Endothelial cell of umbilical vein (primary cell): ENCODE measurements around the gene COL15A1. TPM values are rescaled to one million over a fixed set of nuclear protein-coding genes. Genes with fewer than 3 reads are reported as not detected.

Experiments used
- BruUV-seq: library from RNA; stranded (reverse); fragments of 400-500 nt; replicated peaks from 2 replicates; lab custom pipeline; 2021; lab: Mats Ljungman, UMichigan
- CTCF ChIA-PET: fragments of 300-600, 350-600 bp; sonication (Branson Sonifier 250); formaldehyde crosslinking; loops from one replicate; lab custom pipeline; 2021; ENCODE audit warnings: antibody characterized with exemption, inconsistent platforms; lab: Charles Lee
- POLR2A ChIA-PET: fragments of 300-600, 350-600 bp; sonication (Branson Sonifier 250); formaldehyde crosslinking; loops from one replicate; lab custom pipeline; 2021; ENCODE audit warnings: antibody characterized with exemption, inconsistent platforms; lab: Charles Lee
- DNase-seq: peaks from one replicate; pipeline ENCODE4 v3.0.0-alpha.2; 2011; ENCODE audit warnings: low read depth, low spot score
- FAIRE-seq: peaks from 2 replicates; lab custom pipeline; 2011; peaks lifted over from hg19 to GRCh38; lab: Jason Lieb, UNC
- H2AFZ ChIP-seq: 2 replicates; pipeline ENCODE4 v1.6.0; 2012; ENCODE audit warnings: low read depth, low read length, control low read depth, inconsistent platforms
- H3K27ac ChIP-seq: 2 replicates; pipeline ENCODE4 v1.5.1; 2011; ENCODE audit warnings: low read depth, mild to moderate bottlenecking, control low read depth, low read length, moderate library complexity; ENCODE audit not compliant: insufficient read depth
- H3K27me3 ChIP-seq, 2 experiments: 2 replicates each; pipeline versions ENCODE4 v1.6.0 to v1.6.1; 2011; ENCODE audit warnings: low read length in 2 of 2, mixed read lengths in 1 of 2; ENCODE audit not compliant: control insufficient read depth in 2 of 2, insufficient read depth in 2 of 2
- H3K36me3 ChIP-seq, 2 experiments: 2 replicates in 1 of 2; 3 replicates in 1 of 2; pipeline ENCODE4 v1.5.1; 2011; ENCODE audit warnings: low read length in 2 of 2, mild to moderate bottlenecking in 1 of 2, moderate library complexity in 1 of 2; ENCODE audit not compliant: control insufficient read depth in 2 of 2, insufficient read depth in 2 of 2; ENCODE audit errors: extremely low read depth in 1 of 2
- H3K4me1 ChIP-seq: 3 replicates; pipeline ENCODE4 v1.5.1; 2011; ENCODE audit warnings: mild to moderate bottlenecking, low read length; ENCODE audit not compliant: control insufficient read depth, insufficient read depth; ENCODE audit errors: extremely low read depth
- H3K4me2 ChIP-seq: 2 replicates; pipeline ENCODE4 v1.6.1; 2011; ENCODE audit warnings: low read length, control low read depth, mixed read lengths; ENCODE audit not compliant: insufficient read depth
- H3K4me3 ChIP-seq, 3 experiments: fragments of 200-600 bp in 1 of 3; sonication (generic), shearing (Covaris generic) in 1 of 3; replicated peaks in 1 of 3; 2 replicates each; pipeline ENCODE4 v1.5.1; 2011 to 2016; ENCODE audit warnings: control low read depth in 3 of 3, low read length in 3 of 3, mild to moderate bottlenecking in 2 of 3, inconsistent platforms in 1 of 3, low read depth in 1 of 3, moderate library complexity in 1 of 3; ENCODE audit not compliant: insufficient read depth in 1 of 3
- H3K79me2 ChIP-seq: 2 replicates; pipeline ENCODE4 v1.6.0; 2012; ENCODE audit warnings: low read length, inconsistent platforms; ENCODE audit not compliant: control insufficient read depth, insufficient read depth
- H3K9ac ChIP-seq: replicated peaks from 2 replicates; pipeline ENCODE3; 2011; ENCODE audit warnings: low read length, control low read depth; ENCODE audit not compliant: insufficient read depth; ENCODE audit errors: extremely low read depth
- H3K9me1 ChIP-seq: replicated peaks from 3 replicates; pipeline ENCODE4 v1.6.0; 2011; ENCODE audit warnings: mild to moderate bottlenecking, low read length; ENCODE audit not compliant: control insufficient read depth, insufficient read depth; ENCODE audit errors: extremely low read depth
- H3K9me3 ChIP-seq: replicated peaks from 2 replicates; pipeline ENCODE4 v1.5.1; 2012; ENCODE audit warnings: low read length, inconsistent platforms; ENCODE audit not compliant: control insufficient read depth, insufficient read depth
- H4K20me1 ChIP-seq: replicated peaks from 2 replicates; pipeline ENCODE3; 2011; ENCODE audit warnings: mild to moderate bottlenecking, low read length; ENCODE audit not compliant: control insufficient read depth, insufficient read depth; ENCODE audit errors: extremely low read depth
- CTCF ChIP-seq, 2 donors: IDR thresholded peaks; 1 replicate in 1 of 2; 2 replicates in 1 of 2; pipeline ENCODE4 v1.5.1; 2011; ENCODE audit warnings: low read length in 2 of 2, mild to moderate bottlenecking in 2 of 2, moderate library complexity in 2 of 2, control low read depth in 1 of 2, inconsistent platforms in 1 of 2, low read depth in 1 of 2; ENCODE audit not compliant: insufficient read depth in 1 of 2; ENCODE audit errors: extremely low read depth in 1 of 2
- EZH2 ChIP-seq: IDR thresholded peaks from 2 replicates; pipeline ENCODE4 v1.6.1; 2012; ENCODE audit warnings: borderline replicate concordance, low read depth, mild to moderate bottlenecking, moderate library complexity, low read length, inconsistent platforms; ENCODE audit not compliant: severe bottlenecking
- FOS ChIP-seq: IDR thresholded peaks from 2 replicates; pipeline ENCODE4 v1.6.1; 2011; ENCODE audit warnings: mild to moderate bottlenecking, low read length, moderate library complexity, borderline replicate concordance; ENCODE audit not compliant: insufficient read depth
- GATA2 ChIP-seq: IDR thresholded peaks from 2 replicates; pipeline ENCODE4 v1.7.0; 2011; ENCODE audit warnings: low read depth, mild to moderate bottlenecking, moderate library complexity, mixed read lengths, low read length; ENCODE audit not compliant: insufficient read length, insufficient read depth
- JUN ChIP-seq: IDR thresholded peaks from 2 replicates; pipeline ENCODE4 v1.6.1; 2011; ENCODE audit warnings: borderline replicate concordance, low read depth; ENCODE audit not compliant: insufficient read length, insufficient read depth
- MAX ChIP-seq: IDR thresholded peaks from 2 replicates; pipeline ENCODE4 v1.6.1; 2011; ENCODE audit not compliant: insufficient read depth, insufficient read length
- MYC ChIP-seq: IDR thresholded peaks from one replicate; pipeline ENCODE4 v1.6.1; 2011; ENCODE audit warnings: mild to moderate bottlenecking, low read depth, low read length
- POLR2A ChIP-seq: IDR thresholded peaks from 2 replicates; pipeline ENCODE4 v1.6.1; 2012; ENCODE audit warnings: low read depth, mild to moderate bottlenecking, control low read depth, low read length
- POLR2AphosphoS5 ChIP-seq: IDR thresholded peaks from 2 replicates; pipeline ENCODE4 v1.6.1; 2012; ENCODE audit warnings: low read depth, mild to moderate bottlenecking, control low read depth, low read length, moderate library complexity; ENCODE audit not compliant: insufficient read depth
- dilution Hi-C: fragments of 300-500 bp; cut with MboI; formaldehyde crosslinking; loops from one replicate; pipeline ENCODE4 v1.15.0; 2019; ENCODE audit warnings: low sequenced_read_pairs; ENCODE audit not compliant: extremely low pct_ligation_motif_present
- intact Hi-C: fragments of 100-400 bp; cut with micrococcal nuclease; formaldehyde crosslinking; loops from one replicate; pipeline ENCODE4 v1.10.0; 2022
- polyA plus RNA-seq, 4 experiments: library from polyadenylated mRNA; depleted of rRNA in 3 of 4; stranded (reverse) in 3 of 4; unstranded in 1 of 4; fragments of >200 nt; gene quantifications; 2 replicates each; pipeline versions ENCODE4 v1.2.1 to v1.2.3, GENCODE V29; 2011 to 2012; ENCODE audit warnings: missing spikeins in 1 of 4
- total RNA-seq: library from RNA; stranded (reverse); gene quantifications from 2 replicates; pipeline ENCODE4 v1.2.3, GENCODE V29; 2021

The COL15A1 gene
- total and polyA plus RNA-seq, 2 donors (not counting 3 experiments of a cell fraction or from before 2014, with no cell fraction given), result not detected

- Histone ChIP-seq H4K20me1 (no peaks in the 10 kb centered on the region), H3K9me1 (no peaks in the 10 kb centered on the region), H2AFZ (no peak overlapping the region), H3K4me1 (peaks cover 13% of the 10 kb centered on the region), H3K9ac (no peak overlapping the region), H3K27ac (no peak overlapping the region), H3K9me3 (no peaks in the 10 kb centered on the region), H3K4me3 (no peak overlapping the region), H3K4me2 (no peak overlapping the region), H3K27me3 (no peaks in the 10 kb centered on the region), H3K79me2 (peaks cover 5% of the 10 kb centered on the region), H3K36me3 (no peaks in the 10 kb centered on the region)
- no TSS peak for BruUV-seq
- ChIA-PET POLR2A (no interaction called here), CTCF (no interaction called here)
- TF ChIP-seq JUN (no peak), GATA2 (no peak), EZH2 (no peak), CTCF (IDR thresholded peaks at IDR 0.05; ENCODE audit: extremely low read depth in 1 of 2, insufficient read depth in 1 of 2, low read depth in 1 of 2, low read length in 2 of 2) (no peak), MYC (no peak), FOS (no peak), POLR2A (no peak), POLR2AphosphoS5 (no peak), MAX (no peak)
- dilution Hi-C loops, result no loop called here
- intact Hi-C loops, result no loop called here
- no peak for FAIRE-seq
- no peak for DNase-seq
These were observed 163.7 kb downstream of the COL15A1 start for GRCh38 chr9:99107421-99107820.
